GM13976 (cell line): Measurements from ENCODE around the gene MAP2K7.

Experiments used
- DNase-seq: peaks from one replicate; pipeline ENCODE4 v3.0.0; 2012; ENCODE audit warnings: low spot score
- CTCF ChIP-seq: IDR thresholded peaks from 2 replicates; pipeline ENCODE4 v1.5.1; 2012; ENCODE audit warnings: borderline replicate concordance, mild to moderate bottlenecking; ENCODE audit not compliant: insufficient read depth; ENCODE audit errors: extremely low read depth, missing control alignments, control extremely low read depth
- in situ Hi-C: fragments of 300-500 bp; cut with MboI; formaldehyde crosslinking; loops from one replicate; pipeline ENCODE4 v1.12.0; 2022; ENCODE audit warnings: low sequenced_read_pairs, mixed read lengths, inconsistent platforms; ENCODE audit not compliant: unreplicated experiment

MAP2K7 gene

GRCh38 chr19:7872306-7873204, 31.1 kb upstream of the MAP2K7 start:
- DNase-seq = no peak
- in situ Hi-C loops = no loop called here
- TF ChIP-seq CTCF = no peak

- no peak for TF ChIP-seq CTCF
- in situ Hi-C loops = no loop called here
- DNase-seq = no peak
These were observed 30.2 kb upstream of the MAP2K7 start for GRCh38 chr19:7873304-7874075.

- in situ Hi-C loops = no loop called here
- DNase-seq = no peak
- TF ChIP-seq CTCF = no peak
These were observed 29.4 kb upstream of the MAP2K7 start, which contains the start of gene PRR36 for GRCh38 chr19:7874076-7874896. Gene PRR36 (minus strand): TSS chr19:7874390. CDS start chr19:7873689, 701 bp downstream.

GRCh38 chr19:7874897-7875273, 28.8 kb upstream of the MAP2K7 start:
- DNase-seq = no peak
- no peak for TF ChIP-seq CTCF
- in situ Hi-C loops = no loop called here

GRCh38 chr19:7877249-7877836, 26.3 kb upstream of the MAP2K7 start:
- DNase-seq = no peak
- in situ Hi-C loops = no loop called here
- TF ChIP-seq CTCF = no peak
